Stimulated activated naive B cell treated with anti-CD40 and anti-IgM and Interleukin-4, amounts not matched to agents 10 μg/mL and 1 μg/mL and 100 μg/mL, for 72 hours (primary cell): Measurements from ENCODE around the gene XKR8.

Experiments used
- ATAC-seq, 2 donors: fragments of 150-1000 bp; cut with Tn5 transposase; replicated peaks; 2 replicates each; pipeline ENCODE4 v1.10.0; 2021; ENCODE audit warnings: moderate library complexity in 1 of 2
- DNase-seq: peaks from one replicate; pipeline ENCODE4 v3.0.0; 2021
- H3K27ac Mint-ChIP-seq: one replicate; pipeline ENCODE4 v1.8.0; 2022; ENCODE audit warnings: mild to moderate bottlenecking, mixed read lengths
- H3K27me3 Mint-ChIP-seq, 2 donors: one replicate each; pipeline ENCODE4 v1.8.0; 2022; ENCODE audit warnings: mixed read lengths in 2 of 2
- H3K36me3 Mint-ChIP-seq, 2 donors: one replicate each; pipeline ENCODE4 v1.8.0; 2022; ENCODE audit warnings: mixed read lengths in 2 of 2, mild to moderate bottlenecking in 1 of 2
- H3K4me1 Mint-ChIP-seq, 2 donors: one replicate each; pipeline ENCODE4 v1.8.0; 2022; ENCODE audit warnings: mixed read lengths in 2 of 2, mild to moderate bottlenecking in 1 of 2
- H3K4me3 Mint-ChIP-seq, 2 donors: one replicate each; pipeline ENCODE4 v1.8.0; 2022; ENCODE audit warnings: mild to moderate bottlenecking in 2 of 2, mixed read lengths in 2 of 2, moderate library complexity in 1 of 2
- H3K9me3 Mint-ChIP-seq, 2 donors: one replicate each; pipeline ENCODE4 v1.8.0; 2022; ENCODE audit warnings: mixed read lengths in 2 of 2, mild to moderate bottlenecking in 1 of 2

XKR8 gene

GRCh38 chr1:27966402-27967105 is 6.8 kb downstream of the XKR8 start:
- H3K36me3 Mint-ChIP-seq, result peaks cover 19 to 29% of the 10 kb centered on the region in 2 donors
- no peaks in the 10 kb centered on the region for H3K9me3 Mint-ChIP-seq
- H3K4me1 Mint-ChIP-seq, result peaks cover 7 to 14% of the 10 kb centered on the region in 2 donors
- DNase-seq, result no peak
- peak overlapping the region; percentile 65 for H3K27ac Mint-ChIP-seq
- H3K27me3 Mint-ChIP-seq, result no peaks in the 10 kb centered on the region
- H3K4me3 Mint-ChIP-seq, result no peak overlapping the region
- no peak for ATAC-seq

- no peaks in the 10 kb centered on the region for H3K9me3 Mint-ChIP-seq
- ATAC-seq (no peak), DNase-seq (no peak)
- H3K4me3 Mint-ChIP-seq, result no peak overlapping the region
- peaks cover 4 to 8% of the 10 kb centered on the region in 2 donors for H3K4me1 Mint-ChIP-seq
- H3K27ac Mint-ChIP-seq, result peak overlapping the region; percentile 65
- H3K27me3 Mint-ChIP-seq, result no peaks in the 10 kb centered on the region
- H3K36me3 Mint-ChIP-seq, result peaks cover 19 to 32% of the 10 kb centered on the region in 2 donors
Observed at GRCh38 chr1:27967106-27967883, 7.5 kb downstream of the XKR8 start.

- H3K27me3 Mint-ChIP-seq, result no peaks in the 10 kb centered on the region
- no peaks in the 10 kb centered on the region for H3K9me3 Mint-ChIP-seq
- no peak for ATAC-seq
- H3K36me3 Mint-ChIP-seq, result peaks cover 17 to 32% of the 10 kb centered on the region in 2 donors
- no peak for DNase-seq
- peak overlapping the region; percentile 2 for H3K27ac Mint-ChIP-seq
- peaks cover 4 to 8% of the 10 kb centered on the region in 2 donors for H3K4me1 Mint-ChIP-seq
- H3K4me3 Mint-ChIP-seq, result no peak overlapping the region
Observed at GRCh38 chr1:27967884-27968466, 8.2 kb downstream of the XKR8 start.

- DNase-seq (no peak), ATAC-seq (no peak)
- Mint-ChIP-seq H3K36me3 (peaks cover 17 to 35% of the 10 kb centered on the region in 2 donors), H3K4me1 (peaks cover 4 to 8% of the 10 kb centered on the region in 2 donors), H3K27ac (no peak overlapping the region), H3K4me3 (no peak overlapping the region), H3K9me3 (no peaks in the 10 kb centered on the region), H3K27me3 (no peaks in the 10 kb centered on the region)
Observed at GRCh38 chr1:27968692-27969091, 8.9 kb downstream of the XKR8 start.

- ATAC-seq (no peak), DNase-seq (no peak)
- Mint-ChIP-seq H3K27ac (peak overlapping the region; percentile 28), H3K4me1 (peaks cover 4 to 8% of the 10 kb centered on the region in 2 donors), H3K4me3 (no peak overlapping the region), H3K9me3 (no peaks in the 10 kb centered on the region), H3K36me3 (peaks cover 15 to 35% of the 10 kb centered on the region in 2 donors), H3K27me3 (no peaks in the 10 kb centered on the region)
Observed at GRCh38 chr1:27970401-27970800, 10.6 kb downstream of the XKR8 start.

- H3K36me3 Mint-ChIP-seq, result peaks cover 11 to 29% of the 10 kb centered on the region in 2 donors
- ATAC-seq (no peak), DNase-seq (no peak)
- H3K27ac Mint-ChIP-seq, result peak overlapping the region; percentile 42
- H3K4me1 Mint-ChIP-seq, result peaks cover 4 to 8% of the 10 kb centered on the region in 2 donors
- no peak overlapping the region for H3K4me3 Mint-ChIP-seq
- no peaks in the 10 kb centered on the region for H3K9me3 Mint-ChIP-seq
- no peaks in the 10 kb centered on the region for H3K27me3 Mint-ChIP-seq
Observed at GRCh38 chr1:27971674-27972073, 11.9 kb downstream of the XKR8 start.

GRCh38 chr1:27972141-27972540 is 12.4 kb downstream of the XKR8 start:
- peaks cover 9 to 30% of the 10 kb centered on the region in 2 donors for H3K36me3 Mint-ChIP-seq
- peaks cover 4 to 8% of the 10 kb centered on the region in 2 donors for H3K4me1 Mint-ChIP-seq
- DNase-seq, result no peak
- H3K27ac Mint-ChIP-seq, result no peak overlapping the region
- H3K4me3 Mint-ChIP-seq, result no peak overlapping the region
- no peaks in the 10 kb centered on the region for H3K9me3 Mint-ChIP-seq
- no peaks in the 10 kb centered on the region for H3K27me3 Mint-ChIP-seq
- ATAC-seq, result no peak

GRCh38 chr1:27973771-27974416 is 14.1 kb downstream of the XKR8 start:
- H3K4me3 Mint-ChIP-seq, result no peak overlapping the region
- peaks cover 7 to 31% of the 10 kb centered on the region in 2 donors for H3K36me3 Mint-ChIP-seq

GRCh38 chr1:27974417-27974781 is 14.6 kb downstream of the XKR8 start:
- Mint-ChIP-seq H3K36me3 (peaks cover 7 to 31% of the 10 kb centered on the region in 2 donors), H3K9me3 (no peaks in the 10 kb centered on the region), H3K27me3 (no peaks in the 10 kb centered on the region), H3K4me1 (peaks cover 3 to 4% of the 10 kb centered on the region in 2 donors), H3K27ac (peak overlapping the region; percentile 14), H3K4me3 (no peak overlapping the region)
- ATAC-seq, result no peak
- no peak for DNase-seq

More at GRCh38 chr1:27973771-27974416, 14.1 kb downstream of the XKR8 start:
- ATAC-seq, result no peak
- DNase-seq, result no peak
- Mint-ChIP-seq H3K27ac (peak overlapping the region; percentile 14), H3K9me3 (no peaks in the 10 kb centered on the region), H3K4me1 (peaks cover 4 to 8% of the 10 kb centered on the region in 2 donors), H3K27me3 (no peaks in the 10 kb centered on the region)

GRCh38 chr1:27979151-27979858 is 19.5 kb downstream of the XKR8 start:
- no peak overlapping the region for H3K27ac Mint-ChIP-seq

GRCh38 chr1:27979859-27980201 is 20.1 kb downstream of the XKR8 start:
- Mint-ChIP-seq H3K27me3 (no peaks in the 10 kb centered on the region), H3K9me3 (no peaks in the 10 kb centered on the region), H3K36me3 (peaks cover 5 to 11% of the 10 kb centered on the region in 2 donors), H3K4me1 (peaks cover 2 to 6% of the 10 kb centered on the region in 2 donors), H3K4me3 (no peak overlapping the region), H3K27ac (no peak overlapping the region)
- ATAC-seq (no peak), DNase-seq (no peak)

More at GRCh38 chr1:27979151-27979858, 19.5 kb downstream of the XKR8 start:
- Mint-ChIP-seq H3K4me3 (no peak overlapping the region), H3K27me3 (no peaks in the 10 kb centered on the region), H3K9me3 (no peaks in the 10 kb centered on the region), H3K4me1 (peaks cover 2 to 6% of the 10 kb centered on the region in 2 donors), H3K36me3 (peaks cover 5 to 11% of the 10 kb centered on the region in 2 donors)
- DNase-seq (no peak), ATAC-seq (peak; percentile 57 to 73)

- ATAC-seq, result no peak
- Mint-ChIP-seq H3K36me3 (peaks cover 6 to 13% of the 10 kb centered on the region in 2 donors), H3K27ac (no peak overlapping the region), H3K27me3 (no peaks in the 10 kb centered on the region), H3K9me3 (no peaks in the 10 kb centered on the region), H3K4me1 (peaks cover 2 to 6% of the 10 kb centered on the region in 2 donors), H3K4me3 (no peak overlapping the region)
- DNase-seq, result no peak
Observed at GRCh38 chr1:27980216-27980845, 20.6 kb downstream of the XKR8 start.

- H3K9me3 Mint-ChIP-seq, result no peaks in the 10 kb centered on the region
- no peak for DNase-seq
- no peaks in the 10 kb centered on the region for H3K27me3 Mint-ChIP-seq
- no peak overlapping the region for H3K4me3 Mint-ChIP-seq
- H3K36me3 Mint-ChIP-seq, result peaks cover 9 to 16% of the 10 kb centered on the region in 2 donors
- H3K27ac Mint-ChIP-seq, result no peak overlapping the region
- no peak for ATAC-seq
- peaks cover 2 to 6% of the 10 kb centered on the region in 2 donors for H3K4me1 Mint-ChIP-seq
Observed at GRCh38 chr1:27981145-27981544, 21.4 kb downstream of the XKR8 start.
